ENCODE measurements around the gene TBK1.

The TBK1 gene

DNA sequence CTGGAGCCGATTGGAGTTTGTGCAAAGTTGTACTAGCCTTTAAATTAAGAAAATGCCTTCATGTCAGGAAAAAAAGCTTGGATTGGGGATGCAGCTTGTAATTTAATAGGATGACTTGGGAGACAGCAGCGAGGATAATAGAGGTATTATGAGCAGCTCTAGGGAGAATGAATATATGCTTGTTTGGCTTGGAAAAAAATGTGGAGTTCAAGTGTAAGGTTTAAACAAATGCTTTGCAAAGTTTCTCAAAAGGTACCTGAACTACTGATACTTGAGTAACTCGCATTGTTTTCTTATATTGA, 93.1 kb downstream of the TBK1 start:
- no peak for DNase-seq (ENCODE audit: low spot score)

DNA sequence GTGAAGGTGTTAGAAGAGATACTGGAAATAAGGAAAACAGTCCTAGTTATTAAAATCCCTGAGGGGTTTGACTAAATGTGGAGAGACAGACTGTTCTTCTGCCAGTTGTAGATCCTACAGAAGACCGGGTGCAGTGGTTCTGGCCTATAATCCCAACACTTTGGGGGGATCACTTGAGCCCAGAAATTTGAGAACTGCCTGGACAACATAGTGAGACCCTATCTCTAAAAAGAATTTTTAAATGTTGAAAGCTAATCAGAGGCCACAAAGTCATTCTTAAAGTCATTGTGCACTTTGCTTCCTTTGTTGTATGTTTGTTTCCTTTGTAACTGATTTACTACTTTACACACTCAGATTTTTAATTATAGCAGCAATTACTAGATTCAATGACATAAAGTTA, 97.2 kb downstream of the TBK1 start:
- no peak for DNase-seq (ENCODE audit: low spot score)

DNA sequence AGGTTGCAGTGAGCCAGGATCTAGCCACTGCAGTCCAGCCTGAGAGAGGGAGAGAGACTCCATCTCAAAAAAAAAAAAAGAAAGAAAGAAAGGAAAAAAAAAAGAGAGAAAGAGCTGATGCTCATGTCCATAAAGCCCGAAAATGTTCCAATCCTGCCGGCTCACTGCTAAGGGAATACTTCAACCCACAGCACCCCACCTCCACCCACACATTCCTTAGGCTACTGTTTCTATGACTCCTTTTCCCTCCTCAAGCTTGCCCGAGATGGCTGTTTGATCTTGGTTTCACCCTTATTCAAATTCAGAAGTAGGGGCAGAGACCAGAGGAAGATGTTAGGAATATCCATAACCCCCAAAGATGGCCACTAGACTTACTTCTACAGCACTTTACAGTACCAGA, 98.8 kb downstream of the TBK1 start:
- DNase-seq (ENCODE audit: low spot score) = no peak

DNA sequence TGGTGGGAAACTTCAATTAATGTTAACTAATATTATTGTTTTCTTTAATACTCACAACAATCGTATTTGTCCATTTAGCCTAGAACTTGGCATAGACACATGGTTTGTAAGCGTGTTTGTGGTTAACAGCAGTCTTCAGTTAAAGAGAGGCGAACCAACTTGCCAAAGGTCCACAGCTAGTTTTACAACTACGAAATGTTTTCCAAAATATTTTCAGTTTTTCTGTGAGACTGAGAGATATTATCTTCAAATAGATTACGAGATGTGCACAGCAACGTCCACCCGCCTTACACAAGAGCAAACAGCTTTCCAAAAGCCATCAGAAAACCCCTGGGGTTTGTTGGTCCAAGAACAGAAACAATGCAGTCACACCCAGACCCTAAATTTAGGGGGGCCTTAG, 99.8 kb downstream of the TBK1 start:
- no peak for DNase-seq (ENCODE audit: low spot score)

Measured in putamen (tissue), 1 donor.